GM19467 (cell line): ENCODE results near the gene H1-8.
"Not testable (repeated sequence)": the region's sequence is repeated elsewhere in the genome, so short reads cannot be mapped to it uniquely, and the experiment has no call there.

ENCODE experiments used
- ATAC-seq: cut with Tn5 transposase; IDR thresholded peaks from one replicate; pipeline ENCODE4 v1.9.1; 2021; ENCODE audit warnings: mild to moderate bottlenecking, moderate library complexity; ENCODE audit not compliant: unreplicated experiment

The H1-8 gene

DNA sequence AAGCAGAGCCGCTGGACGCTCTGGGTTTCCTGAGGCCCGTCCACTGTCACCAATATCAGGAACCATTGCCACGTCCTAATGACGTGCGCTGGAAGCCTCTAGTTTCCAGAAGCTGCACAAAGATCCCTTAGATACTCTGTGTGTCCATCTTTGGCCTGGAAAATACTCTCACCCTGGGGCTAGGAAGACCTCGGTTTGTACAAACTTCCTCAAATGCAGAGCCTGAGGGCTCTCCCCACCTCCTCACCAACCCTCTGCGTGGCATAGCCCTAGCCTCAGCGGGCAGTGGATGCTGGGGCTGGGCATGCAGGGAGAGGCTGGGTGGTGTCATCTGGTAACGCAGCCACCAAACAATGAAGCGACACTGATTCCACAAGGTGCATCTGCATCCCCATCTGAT lies 11.3 kb upstream of the H1-8 start:
- ATAC-seq: no peak

DNA sequence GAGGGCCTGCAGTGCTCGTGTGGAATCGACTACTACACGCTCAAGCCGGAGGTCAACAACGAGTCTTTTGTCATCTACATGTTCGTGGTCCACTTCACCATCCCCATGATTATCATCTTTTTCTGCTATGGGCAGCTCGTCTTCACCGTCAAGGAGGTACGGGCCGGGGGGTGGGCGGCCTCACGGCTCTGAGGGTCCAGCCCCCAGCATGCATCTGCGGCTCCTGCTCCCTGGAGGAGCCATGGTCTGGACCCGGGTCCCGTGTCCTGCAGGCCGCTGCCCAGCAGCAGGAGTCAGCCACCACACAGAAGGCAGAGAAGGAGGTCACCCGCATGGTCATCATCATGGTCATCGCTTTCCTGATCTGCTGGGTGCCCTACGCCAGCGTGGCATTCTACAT lies 10.7 kb upstream of the H1-8 start:
- no peak for ATAC-seq

DNA sequence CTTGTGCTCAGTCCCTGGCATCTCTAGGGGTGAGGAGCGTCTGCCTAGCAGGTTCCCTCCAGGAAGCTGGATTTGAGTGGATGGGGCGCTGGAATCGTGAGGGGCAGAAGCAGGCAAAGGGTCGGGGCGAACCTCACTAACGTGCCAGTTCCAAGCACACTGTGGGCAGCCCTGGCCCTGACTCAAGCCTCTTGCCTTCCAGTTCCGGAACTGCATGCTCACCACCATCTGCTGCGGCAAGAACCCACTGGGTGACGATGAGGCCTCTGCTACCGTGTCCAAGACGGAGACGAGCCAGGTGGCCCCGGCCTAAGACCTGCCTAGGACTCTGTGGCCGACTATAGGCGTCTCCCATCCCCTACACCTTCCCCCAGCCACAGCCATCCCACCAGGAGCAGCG lies 9.6 kb upstream of the H1-8 start:
- ATAC-seq: no peak

DNA sequence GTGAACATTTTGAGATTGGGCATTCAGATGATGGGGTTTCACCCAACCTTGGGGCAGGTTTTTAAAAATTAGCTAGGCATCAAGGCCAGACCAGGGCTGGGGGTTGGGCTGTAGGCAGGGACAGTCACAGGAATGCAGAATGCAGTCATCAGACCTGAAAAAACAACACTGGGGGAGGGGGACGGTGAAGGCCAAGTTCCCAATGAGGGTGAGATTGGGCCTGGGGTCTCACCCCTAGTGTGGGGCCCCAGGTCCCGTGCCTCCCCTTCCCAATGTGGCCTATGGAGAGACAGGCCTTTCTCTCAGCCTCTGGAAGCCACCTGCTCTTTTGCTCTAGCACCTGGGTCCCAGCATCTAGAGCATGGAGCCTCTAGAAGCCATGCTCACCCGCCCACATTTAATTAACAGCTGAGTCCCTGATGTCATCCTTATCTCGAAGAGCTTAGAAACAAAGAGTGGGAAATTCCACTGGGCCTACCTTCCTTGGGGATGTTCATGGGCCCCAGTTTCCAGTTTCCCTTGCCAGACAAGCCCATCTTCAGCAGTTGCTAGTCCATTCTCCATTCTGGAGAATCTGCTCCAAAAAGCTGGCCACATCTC lies 8.4 kb upstream of the H1-8 start:
- no peak for ATAC-seq

DNA sequence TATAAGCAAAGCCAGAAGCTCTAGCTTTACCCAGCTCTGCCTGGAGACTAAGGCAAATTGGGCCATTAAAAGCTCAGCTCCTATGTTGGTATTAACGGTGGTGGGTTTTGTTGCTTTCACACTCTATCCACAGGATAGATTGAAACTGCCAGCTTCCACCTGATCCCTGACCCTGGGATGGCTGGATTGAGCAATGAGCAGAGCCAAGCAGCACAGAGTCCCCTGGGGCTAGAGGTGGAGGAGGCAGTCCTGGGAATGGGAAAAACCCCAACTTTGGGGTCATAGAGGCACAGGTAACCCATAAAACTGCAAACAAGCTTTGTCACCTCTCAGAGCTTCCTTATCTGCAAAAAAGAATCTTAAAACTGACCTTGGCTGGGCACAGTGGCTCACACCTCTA lies 7.9 kb upstream of the H1-8 start:
- no peak for ATAC-seq

DNA sequence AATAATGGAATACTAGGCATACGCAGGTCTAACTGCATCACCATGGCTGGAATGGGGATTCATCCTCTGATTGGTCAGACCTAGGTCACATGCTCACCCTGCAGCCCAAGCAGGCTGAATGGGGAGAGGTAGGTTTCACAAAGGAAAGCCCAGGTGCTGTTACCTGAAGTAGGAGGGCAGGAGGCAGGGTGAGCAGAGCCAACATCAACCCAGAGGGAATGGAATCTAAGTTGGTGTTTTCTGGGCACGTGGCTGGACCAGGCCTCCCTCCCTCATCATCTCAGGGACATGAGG lies 6.7 kb upstream of the H1-8 start:
- no peak for ATAC-seq

DNA sequence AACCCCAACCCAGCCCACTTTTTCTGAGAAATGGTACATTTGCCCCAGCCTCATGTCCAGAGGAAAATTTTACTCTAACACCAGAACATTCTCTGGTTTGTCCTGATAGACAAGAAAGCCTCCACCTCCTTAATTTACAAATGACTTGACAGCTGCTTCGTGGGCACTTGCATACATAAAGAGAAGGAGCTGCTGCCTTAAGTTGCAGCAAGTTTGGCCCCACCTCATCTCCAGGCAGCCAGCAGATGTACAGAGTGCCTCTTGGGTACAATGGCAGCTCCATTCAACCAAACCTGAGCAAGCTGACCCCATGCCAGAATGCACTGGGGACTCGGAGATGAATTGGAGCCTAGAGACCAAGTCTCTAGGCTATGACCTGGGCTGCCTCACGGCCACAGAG lies 6.2 kb upstream of the H1-8 start:
- no peak for ATAC-seq

DNA sequence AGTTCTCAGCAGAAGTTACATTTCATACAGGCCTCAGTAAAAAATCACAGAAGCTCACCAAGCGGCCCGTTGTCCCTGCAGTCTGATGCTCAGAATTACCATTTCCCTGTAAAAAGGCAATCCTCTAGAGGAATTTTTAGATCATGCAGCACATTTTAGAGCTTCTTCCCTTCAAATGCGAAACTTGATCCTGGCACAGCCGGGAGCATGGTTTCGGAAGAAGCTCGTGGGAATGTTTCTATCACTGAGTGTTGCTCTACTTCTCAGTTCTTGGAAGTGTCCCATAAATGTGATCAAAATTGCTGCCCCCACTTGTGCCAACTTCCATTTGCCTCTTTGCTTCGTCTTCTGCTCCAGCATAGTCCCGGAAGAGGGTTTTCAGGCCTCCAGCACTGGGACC lies 3.8 kb upstream of the H1-8 start:
- no peak for ATAC-seq

DNA sequence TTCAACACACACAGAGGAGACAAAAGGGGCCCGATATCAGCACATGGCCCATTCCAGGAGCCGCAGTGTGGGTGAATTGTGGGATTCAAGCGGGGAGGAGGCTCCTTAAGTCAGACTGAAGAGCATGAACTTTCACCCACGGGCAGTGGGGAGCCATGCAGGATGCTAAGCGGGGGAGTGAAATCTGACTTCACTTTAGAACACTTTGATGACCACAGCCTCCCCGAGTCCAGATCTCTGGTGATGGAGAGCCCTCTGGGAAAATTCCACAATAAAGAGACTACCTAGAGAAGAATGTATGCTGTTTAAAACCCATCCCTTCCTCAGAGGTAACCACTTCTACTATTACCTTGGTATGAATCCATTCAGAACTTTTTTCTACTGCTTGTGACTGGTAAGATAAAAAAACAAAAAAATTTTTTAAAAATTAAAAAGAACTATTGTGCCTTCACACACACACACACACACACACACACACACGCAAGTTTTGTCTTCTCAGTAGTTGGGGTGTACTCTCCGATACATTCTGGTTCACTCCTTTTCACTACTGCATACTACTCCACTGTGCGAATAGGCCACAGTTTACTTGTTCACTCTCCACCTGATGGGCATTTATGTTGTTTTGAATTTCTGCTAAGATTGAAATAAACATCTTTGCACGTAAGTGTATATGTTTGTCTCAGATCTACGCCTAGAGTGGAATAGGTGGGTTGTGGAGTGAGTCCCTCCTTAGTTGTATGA lies 2.0 kb upstream of the H1-8 start:
- ATAC-seq: no peak

DNA sequence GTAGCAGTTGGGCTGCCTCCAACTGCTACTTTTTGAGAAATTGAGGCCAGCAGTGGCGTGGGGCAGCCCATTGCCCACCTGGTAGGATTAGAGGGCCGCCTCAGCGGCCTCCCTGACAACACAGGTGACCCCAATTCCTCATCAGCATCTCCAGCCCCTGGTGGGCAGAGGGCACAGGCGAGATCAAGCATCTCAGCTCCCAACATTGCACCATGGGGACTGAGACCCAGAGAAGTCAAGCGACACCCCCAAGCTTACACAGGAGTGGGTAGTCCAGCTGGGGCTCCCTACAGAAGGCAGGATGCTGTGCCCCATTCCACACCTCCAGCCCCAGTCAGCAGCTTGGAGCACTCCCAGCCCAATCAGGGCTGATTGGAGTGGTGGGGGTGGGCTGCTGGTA lies 228 bp upstream of the H1-8 start:
- no peak for ATAC-seq

DNA sequence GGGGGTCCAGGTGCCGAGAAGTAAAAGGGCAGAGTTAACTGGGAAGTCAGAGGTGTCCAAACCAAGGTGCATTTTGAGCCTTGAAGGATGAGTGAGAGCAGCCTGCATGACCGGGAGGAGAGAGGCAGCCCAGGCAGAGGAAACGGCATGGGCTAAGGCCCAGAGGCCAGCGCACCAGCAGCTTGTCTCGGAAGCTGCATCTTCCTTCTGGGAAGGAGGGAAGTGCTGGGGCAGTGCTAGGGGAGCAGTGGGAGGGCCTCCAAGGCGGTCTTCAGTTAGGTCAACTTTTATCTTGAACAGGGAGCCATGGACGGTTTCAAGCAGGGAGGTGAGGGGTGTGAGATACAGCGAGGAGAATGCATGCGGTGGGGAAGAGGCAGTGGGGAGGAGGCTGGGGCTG lies 1.0 kb downstream of the H1-8 start:
- ATAC-seq: no peak

DNA sequence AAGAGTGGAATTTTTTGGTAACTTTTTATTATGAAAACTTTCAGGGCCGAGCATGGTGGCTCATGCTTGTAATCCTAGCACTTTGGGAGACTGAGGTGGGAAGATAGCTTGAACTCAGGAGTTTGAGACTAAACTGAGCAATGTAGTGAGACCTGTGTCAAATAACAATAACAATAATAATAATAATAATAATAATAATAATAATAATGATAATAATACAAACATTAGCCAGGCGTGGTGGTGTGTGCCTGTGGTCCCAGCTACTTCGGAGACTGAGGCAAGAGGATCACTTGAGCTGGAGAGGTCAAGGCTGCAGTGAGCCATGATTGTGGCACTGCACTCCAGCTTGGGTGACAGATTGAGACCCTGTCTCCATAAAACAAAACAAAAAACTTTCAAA lies 3.0 kb downstream of the H1-8 start:
- not testable (repeated sequence) for ATAC-seq

DNA sequence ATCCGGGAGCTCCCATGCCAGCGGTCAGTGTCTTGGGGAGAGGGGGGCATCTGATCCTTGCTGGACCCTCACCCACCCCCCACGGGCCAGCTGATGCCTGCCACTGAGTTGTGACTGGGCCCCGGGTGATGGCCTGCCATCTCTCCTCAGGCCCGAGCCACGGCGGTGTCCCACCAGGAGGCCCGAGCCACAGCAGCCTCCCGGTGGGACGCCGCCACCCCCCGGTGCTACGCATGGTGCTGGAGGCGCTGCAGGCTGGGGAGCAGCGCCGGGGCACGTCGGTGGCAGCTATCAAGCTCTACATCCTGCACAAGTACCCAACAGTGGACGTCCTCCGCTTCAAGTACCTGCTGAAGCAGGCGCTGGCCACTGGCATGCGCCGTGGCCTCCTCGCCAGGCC lies 4.3 kb downstream of the H1-8 start:
- ATAC-seq: no peak

DNA sequence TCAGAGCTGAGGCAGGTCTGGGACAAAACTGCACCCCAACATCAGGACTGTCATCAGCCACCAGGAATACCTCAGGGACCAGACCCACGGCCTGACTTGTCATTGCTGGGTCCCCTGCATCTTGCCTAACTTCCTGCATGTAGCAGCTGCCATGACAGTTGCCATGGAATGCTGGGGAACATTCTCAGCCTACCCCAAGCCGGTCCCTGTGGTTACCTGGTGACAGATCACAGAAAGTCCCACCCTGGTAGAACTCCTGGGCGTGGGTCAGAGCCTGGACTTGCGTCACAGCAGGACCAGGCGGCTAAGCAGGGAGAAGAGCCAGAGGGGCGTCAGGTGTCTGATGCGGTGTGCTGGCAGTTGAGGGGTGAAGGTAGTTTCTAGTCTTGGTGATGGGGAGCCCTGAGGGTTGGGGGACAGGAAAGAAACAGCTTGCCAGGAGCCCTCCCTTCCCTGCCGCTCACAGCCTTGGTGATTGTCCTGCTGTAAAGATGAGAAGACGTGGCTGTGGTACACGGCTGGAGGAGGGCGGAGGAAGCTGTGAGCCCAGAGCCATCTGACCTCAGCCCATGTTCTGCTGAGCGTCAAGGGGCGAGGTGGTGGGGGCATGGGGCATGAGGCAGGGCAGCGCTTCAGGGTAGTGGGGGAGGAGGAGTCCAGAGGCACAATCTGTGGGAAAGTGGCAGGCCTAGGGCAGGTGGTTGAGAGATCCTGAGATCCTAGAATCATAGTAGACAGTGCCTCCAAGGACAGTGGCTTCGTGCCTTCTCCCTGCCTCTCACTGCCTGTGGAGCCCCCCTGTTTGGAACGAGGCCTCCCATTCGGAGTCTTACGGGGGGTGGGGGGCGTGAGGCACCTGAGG lies 5.4 kb downstream of the H1-8 start:
- ATAC-seq: no peak

DNA sequence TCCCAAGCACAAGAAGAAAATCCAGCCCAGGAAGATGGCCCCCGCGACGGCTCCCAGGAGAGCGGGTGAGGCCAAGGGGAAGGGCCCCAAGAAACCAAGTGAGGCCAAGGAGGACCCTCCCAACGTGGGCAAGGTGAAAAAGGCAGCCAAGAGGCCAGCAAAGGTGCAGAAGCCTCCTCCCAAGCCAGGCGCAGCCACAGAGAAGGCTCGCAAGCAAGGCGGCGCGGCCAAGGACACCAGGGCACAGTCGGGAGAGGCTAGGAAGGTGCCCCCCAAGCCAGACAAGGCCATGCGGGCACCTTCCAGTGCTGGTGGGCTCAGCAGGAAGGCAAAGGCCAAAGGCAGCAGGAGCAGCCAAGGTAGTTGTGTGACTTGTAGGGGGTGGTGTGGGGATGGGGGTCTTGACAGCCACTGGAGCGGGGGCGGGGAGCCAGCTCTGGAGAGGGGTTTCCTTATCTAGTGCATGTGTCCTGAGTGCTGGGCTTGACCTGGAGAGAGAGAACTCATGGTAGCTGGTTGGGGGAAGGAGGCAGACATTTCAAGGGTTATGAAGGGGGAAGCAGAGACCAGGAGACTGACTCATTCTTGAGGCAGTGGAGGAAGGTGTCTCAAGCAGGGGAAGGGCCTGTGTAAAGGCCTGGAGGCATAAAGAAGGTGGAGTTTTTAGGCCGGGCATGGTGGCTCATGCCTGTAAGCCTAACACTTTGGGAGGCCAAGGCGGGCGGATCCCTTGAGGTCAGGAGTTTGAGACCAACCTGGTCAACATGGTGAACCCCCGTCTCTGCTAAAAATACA lies 6.2 kb downstream of the H1-8 start:
- no peak for ATAC-seq

DNA sequence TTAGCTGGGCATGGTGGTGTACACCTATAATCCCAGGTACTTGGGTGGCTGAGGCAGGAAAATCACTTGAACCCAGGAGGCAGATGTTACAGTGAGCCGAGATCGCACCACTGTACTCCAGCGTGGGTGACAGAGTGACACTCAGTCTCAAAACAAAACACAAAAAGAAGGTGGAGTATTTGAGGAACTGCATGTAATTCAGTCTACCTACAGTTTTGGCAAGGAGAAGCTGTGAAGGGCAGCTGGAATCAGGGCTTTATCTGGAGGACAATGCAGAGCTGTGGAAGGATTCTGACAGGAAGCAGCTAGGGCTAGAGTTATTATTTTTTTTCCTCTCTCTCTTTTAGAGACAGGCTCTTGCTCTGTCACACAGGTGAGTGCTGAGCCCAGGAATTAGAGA lies 6.8 kb downstream of the H1-8 start:
- no peak for ATAC-seq

DNA sequence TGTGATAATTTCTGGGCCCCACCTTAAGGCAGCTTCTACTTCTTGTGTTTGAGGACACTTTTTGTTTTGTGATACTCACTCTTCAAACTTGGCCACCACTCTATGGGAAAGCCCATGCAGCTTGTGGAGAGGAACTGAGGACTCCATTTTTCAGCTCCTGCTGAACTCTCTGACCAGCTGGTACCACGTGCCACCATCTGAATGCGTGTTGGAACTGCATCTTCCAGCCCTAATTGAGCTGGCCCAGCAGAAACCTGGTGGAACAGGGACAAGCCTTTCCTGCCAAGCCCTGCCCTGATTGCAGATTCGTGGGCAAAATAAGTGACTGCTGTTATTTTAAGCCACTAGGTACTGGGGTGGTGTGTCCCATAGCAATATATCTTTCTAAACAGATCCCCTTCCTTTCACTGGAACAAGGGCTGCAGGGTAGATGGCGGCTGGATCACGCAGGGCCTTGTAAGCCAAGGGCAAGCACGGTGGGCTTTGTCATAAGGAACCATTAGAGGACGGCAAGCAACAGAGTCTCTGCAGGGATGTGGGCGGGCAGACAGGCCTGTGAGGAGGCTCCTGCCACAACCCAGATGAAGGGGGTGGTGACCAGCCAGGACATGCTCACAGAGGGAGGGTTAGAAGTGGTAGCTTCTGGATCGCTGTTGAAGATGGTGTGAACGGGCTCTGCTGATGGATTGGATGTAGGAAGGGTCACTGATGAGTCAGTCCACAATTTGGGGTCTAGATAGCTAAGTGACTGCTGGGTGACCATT lies 9.5 kb downstream of the H1-8 start:
- no peak for ATAC-seq

DNA sequence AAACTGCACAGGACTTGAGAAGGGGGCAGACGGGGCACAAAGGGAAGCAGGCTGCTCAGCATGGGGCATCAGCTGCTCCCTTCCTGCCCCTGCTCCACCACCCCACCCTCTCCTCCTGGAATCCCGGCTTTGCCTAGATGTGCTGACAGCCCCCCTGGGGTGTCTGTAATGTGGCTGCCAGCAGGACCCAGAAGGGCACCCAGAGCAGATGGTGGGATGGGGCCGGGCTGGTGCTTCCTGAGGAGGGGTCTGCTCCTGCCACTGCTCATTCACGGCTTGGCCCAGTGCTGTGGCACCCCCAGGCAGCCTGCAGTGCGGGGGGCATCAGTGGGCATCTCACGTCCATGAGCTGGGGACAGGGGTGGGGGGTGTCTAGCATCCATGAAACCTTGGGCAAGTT lies 10.2 kb downstream of the H1-8 start:
- no peak for ATAC-seq

DNA sequence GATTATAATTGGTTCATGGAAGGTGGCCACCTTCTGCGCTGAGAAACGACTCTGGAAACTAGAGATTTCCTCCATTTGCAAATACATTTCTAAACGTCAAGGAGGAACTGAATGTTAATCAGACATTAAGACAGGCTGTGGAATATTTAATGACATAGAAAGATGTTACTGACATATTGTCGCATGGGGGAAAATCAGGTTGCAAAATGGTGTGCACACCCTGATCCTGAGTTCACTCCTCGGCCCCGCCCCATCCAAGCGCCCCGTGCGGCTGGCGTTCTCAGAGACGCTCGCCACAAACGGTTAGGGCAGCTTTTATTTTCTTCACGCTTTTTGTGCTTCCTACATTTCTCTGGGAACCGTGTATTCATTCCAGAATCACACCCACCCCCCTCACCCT lies 10.7 kb downstream of the H1-8 start:
- ATAC-seq: no peak

DNA sequence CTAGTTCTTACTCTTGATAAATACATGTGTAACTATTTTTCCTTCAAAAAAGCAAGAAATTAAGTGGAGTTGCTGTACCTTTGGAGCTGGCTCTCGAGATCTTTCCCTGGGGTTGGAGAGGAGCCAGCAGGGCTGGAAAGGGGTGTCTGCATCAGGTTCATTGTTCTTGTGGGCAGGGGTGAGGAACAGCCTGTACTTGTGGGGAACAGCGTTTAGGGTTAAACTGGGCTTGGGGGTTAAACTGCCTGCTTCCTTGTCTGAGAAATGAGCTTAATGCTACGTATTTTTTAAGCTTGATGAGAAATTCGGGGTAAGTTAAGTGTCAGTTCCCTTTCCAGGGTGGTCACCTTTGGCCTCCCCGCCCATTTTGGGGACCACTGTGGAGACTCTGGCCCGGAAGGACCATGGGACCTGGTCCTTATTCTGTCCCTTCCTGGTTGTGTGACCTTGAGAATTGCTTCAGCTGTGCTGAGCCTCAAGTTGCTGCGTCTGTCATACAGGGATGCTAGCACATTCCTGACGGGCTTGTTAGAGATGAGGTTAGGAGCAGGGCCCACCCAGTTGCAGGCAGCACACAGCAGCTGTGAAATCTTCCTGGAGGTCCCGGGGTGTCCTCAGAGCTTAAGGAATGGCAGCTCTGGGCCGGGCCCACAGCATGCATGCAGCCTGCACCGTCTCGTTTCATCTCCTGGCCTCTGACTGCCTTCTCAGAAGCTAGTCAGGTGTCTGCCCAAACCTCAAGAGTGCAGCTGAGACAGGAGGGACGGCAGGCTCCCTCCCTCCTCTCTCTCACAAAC lies 11.6 kb downstream of the H1-8 start:
- ATAC-seq: no peak
